Right lobe of liver (tissue), 4 donors: ENCODE data around the gene RPGRIP1L.

Experiments
- POLR2A ChIP-seq: fragments of 450-650 bp; IDR thresholded peaks from one replicate; pipeline ENCODE4 v1.6.1; 2017; ENCODE audit warnings: antibody characterized with exemption, mild to moderate bottlenecking
- TF ChIP-seq, protein P1 (sequence below), 4 donors: fragments of 200-600 bp in 3 of 4; fragments of 450-650 bp in 1 of 4; IDR thresholded peaks; one replicate each; pipeline versions ENCODE4 v1.5.1 to v1.8.0; 2016 to 2022; ENCODE audit warnings: antibody characterized with exemption in 4 of 4, mild to moderate bottlenecking in 2 of 4
- donor health status: DM: no; HTN: no; CAD: no.
- donor health status: DM: no; HTN: no; CAD: no.
- donor health status: DM: no; HTN: yes; CAD: no.

DNA sequence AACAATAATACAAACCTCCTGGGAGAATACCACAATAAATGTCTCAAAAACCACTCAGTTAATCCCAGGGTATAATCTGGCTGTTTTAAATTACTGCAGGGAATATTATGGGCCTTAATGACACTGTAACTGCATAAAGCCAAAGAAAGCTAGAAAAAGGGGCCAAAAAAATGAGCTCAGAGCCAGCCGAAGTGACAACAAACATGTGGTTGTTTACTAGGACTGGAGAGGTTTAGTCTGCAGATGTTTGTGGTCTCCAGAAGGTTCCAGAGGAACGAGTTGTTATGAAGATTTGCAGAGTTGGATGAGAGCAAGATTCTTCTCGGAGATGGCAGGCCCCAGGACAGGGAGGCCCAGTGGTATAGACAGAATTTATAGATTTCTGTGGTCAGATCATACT, 103.5 kb downstream of the RPGRIP1L start:
- TF ChIP-seq, protein P1, sequence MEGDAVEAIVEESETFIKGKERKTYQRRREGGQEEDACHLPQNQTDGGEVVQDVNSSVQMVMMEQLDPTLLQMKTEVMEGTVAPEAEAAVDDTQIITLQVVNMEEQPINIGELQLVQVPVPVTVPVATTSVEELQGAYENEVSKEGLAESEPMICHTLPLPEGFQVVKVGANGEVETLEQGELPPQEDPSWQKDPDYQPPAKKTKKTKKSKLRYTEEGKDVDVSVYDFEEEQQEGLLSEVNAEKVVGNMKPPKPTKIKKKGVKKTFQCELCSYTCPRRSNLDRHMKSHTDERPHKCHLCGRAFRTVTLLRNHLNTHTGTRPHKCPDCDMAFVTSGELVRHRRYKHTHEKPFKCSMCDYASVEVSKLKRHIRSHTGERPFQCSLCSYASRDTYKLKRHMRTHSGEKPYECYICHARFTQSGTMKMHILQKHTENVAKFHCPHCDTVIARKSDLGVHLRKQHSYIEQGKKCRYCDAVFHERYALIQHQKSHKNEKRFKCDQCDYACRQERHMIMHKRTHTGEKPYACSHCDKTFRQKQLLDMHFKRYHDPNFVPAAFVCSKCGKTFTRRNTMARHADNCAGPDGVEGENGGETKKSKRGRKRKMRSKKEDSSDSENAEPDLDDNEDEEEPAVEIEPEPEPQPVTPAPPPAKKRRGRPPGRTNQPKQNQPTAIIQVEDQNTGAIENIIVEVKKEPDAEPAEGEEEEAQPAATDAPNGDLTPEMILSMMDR (IDR thresholded peaks at IDR 0.05): no peak
- TF ChIP-seq POLR2A: no peak
